SK-N-SH (cell line): ENCODE data around the gene DNAH11. TPM values are rescaled to one million over a fixed set of nuclear protein-coding genes. Genes with fewer than 3 reads are reported as not detected.

Experiments used
- CTCF ChIA-PET: fragments of 300-600, 350-600 bp; formaldehyde crosslinking; extraction: SDS; loops from one replicate; lab custom pipeline; 2021; lab: Yijun Ruan, JAX
- POLR2A ChIA-PET: fragments of 350-600 bp; sonication (Branson Sonifier 250); formaldehyde crosslinking; extraction: SDS; loops from one replicate; lab custom pipeline; 2020; ENCODE audit warnings: antibody characterized with exemption, inconsistent platforms; lab: Yijun Ruan, JAX
- DNase-seq: peaks from one replicate; pipeline ENCODE4 v3.0.0; 2012
- H2AFZ ChIP-seq: fragments of 200-600 bp; sonication (generic); 2 replicates; pipeline ENCODE4 v1.8.1; 2016; ENCODE audit warnings: antibody characterized with exemption, mild to moderate bottlenecking, low read depth
- H3F3A ChIP-seq: fragments of 200-600 bp; sonication (generic); replicated peaks from 2 replicates; pipeline ENCODE3; 2016; ENCODE audit warnings: antibody characterized with exemption, mild to moderate bottlenecking; ENCODE audit not compliant: insufficient read depth
- H3K27ac ChIP-seq, 2 experiments: fragments of 200-500 bp in 1 of 2; fragments of 200-600 bp in 1 of 2; sonication (Bioruptor generic) in 1 of 2; sonication (generic), shearing (Covaris generic) in 1 of 2; 2 replicates each; pipeline versions ENCODE4 v1.5.1 to v1.6.1; 2014 to 2016; ENCODE audit warnings: low read depth in 2 of 2, inconsistent platforms in 1 of 2, low read length in 1 of 2, mild to moderate bottlenecking in 1 of 2, mixed read lengths in 1 of 2
- H3K27me3 ChIP-seq: fragments of 200-600 bp; sonication (generic), shearing (Covaris generic); 2 replicates; pipeline ENCODE4 v1.6.1; 2016; ENCODE audit warnings: mixed run types; ENCODE audit not compliant: insufficient read depth
- H3K36me3 ChIP-seq, 2 experiments: fragments of 200-500 bp in 1 of 2; fragments of 200-600 bp in 1 of 2; sonication (Bioruptor generic) in 1 of 2; sonication (generic) in 1 of 2; replicated peaks in 1 of 2; 2 replicates each; pipeline versions ENCODE3 to v1.5.1; 2014 to 2016; ENCODE audit warnings: low read length in 1 of 2, mild to moderate bottlenecking in 1 of 2; ENCODE audit not compliant: insufficient read depth in 2 of 2, control insufficient read depth in 1 of 2
- H3K4me1 ChIP-seq, 2 experiments: fragments of 200-500 bp in 1 of 2; fragments of 200-600 bp in 1 of 2; sonication (Bioruptor generic) in 1 of 2; sonication (generic), shearing (Covaris generic) in 1 of 2; 2 replicates each; pipeline versions ENCODE4 v1.5.1 to v1.6.1; 2014 to 2016; ENCODE audit warnings: low read depth in 1 of 2, low read length in 1 of 2, mixed run types in 1 of 2; ENCODE audit not compliant: insufficient read depth in 2 of 2, control insufficient read depth in 1 of 2
- H3K4me2 ChIP-seq: fragments of 200-600 bp; sonication (generic), shearing (Covaris generic); 2 replicates; pipeline ENCODE4 v1.6.1; 2017; ENCODE audit warnings: mixed run types
- H3K4me3 ChIP-seq, 2 experiments: fragments of 200-500 bp in 1 of 2; fragments of 200-600 bp in 1 of 2; sonication (Bioruptor generic) in 1 of 2; sonication (generic), shearing (Covaris generic) in 1 of 2; 2 replicates each; pipeline versions ENCODE4 v1.5.1 to v1.8.1; 2014 to 2016; ENCODE audit warnings: low read depth in 2 of 2, inconsistent platforms in 1 of 2, low read length in 1 of 2, mild to moderate bottlenecking in 1 of 2, mixed read lengths in 1 of 2, moderate library complexity in 1 of 2
- H3K79me2 ChIP-seq: fragments of 200-600 bp; sonication (generic); 2 replicates; pipeline ENCODE4 v1.8.1; 2017; ENCODE audit warnings: mild to moderate bottlenecking; ENCODE audit not compliant: insufficient read depth
- H3K9ac ChIP-seq: fragments of 200-600 bp; sonication (generic); 2 replicates; pipeline ENCODE4 v1.6.1; 2017; ENCODE audit warnings: mixed run types
- H3K9me2 ChIP-seq: fragments of 200-600 bp; sonication (generic); 2 replicates; pipeline ENCODE4 v1.6.1; 2017; ENCODE audit warnings: mixed run types
- H3K9me3 ChIP-seq: fragments of 200-600 bp; sonication (generic); 2 replicates; pipeline ENCODE4 v1.6.1; 2017; ENCODE audit warnings: mixed run types, mild to moderate bottlenecking, moderate library complexity
- H4K20me1 ChIP-seq: fragments of 200-600 bp; sonication (generic); 2 replicates; pipeline ENCODE4 v1.6.1; 2017; ENCODE audit warnings: mild to moderate bottlenecking, mixed run types; ENCODE audit not compliant: insufficient read depth
- EP300 ChIP-seq, 2 experiments: IDR thresholded peaks; 2 replicates each; pipeline versions ENCODE4 v1.4.0 to v1.6.1; 2012; ENCODE audit warnings: borderline replicate concordance in 1 of 2, low read depth in 1 of 2, low read length in 1 of 2
- EZH2phosphoT487 ChIP-seq: fragments of 200-600 bp; sonication (generic); IDR thresholded peaks from 2 replicates; pipeline ENCODE4 v1.6.1; 2017; ENCODE audit warnings: low read depth, mixed run types, mild to moderate bottlenecking, antibody characterized with exemption, moderate library complexity, borderline replicate concordance
- FOXJ3 ChIP-seq: sonication (generic); formaldehyde crosslinking; IDR thresholded peaks from 2 replicates; pipeline ENCODE4 v1.5.1; 2020; ENCODE audit warnings: mild to moderate bottlenecking, missing genetic modification reagents
- FOXM1 ChIP-seq: IDR thresholded peaks from 2 replicates; pipeline ENCODE4 v1.4.0; 2012; ENCODE audit warnings: low read depth, mild to moderate bottlenecking
- MXI1 ChIP-seq: IDR thresholded peaks from 2 replicates; pipeline ENCODE4 v1.6.1; 2012; ENCODE audit warnings: mild to moderate bottlenecking, low read depth, low read length, improper control_type of control experiment
- NFIC ChIP-seq: IDR thresholded peaks from 2 replicates; pipeline ENCODE4 v1.4.0; 2012; ENCODE audit warnings: borderline replicate concordance
- NRF1 ChIP-seq: IDR thresholded peaks from 2 replicates; pipeline ENCODE4 v1.6.1; 2012; ENCODE audit warnings: low read depth, mild to moderate bottlenecking, low read length
- POLR2AphosphoS5 ChIP-seq: IDR thresholded peaks from 2 replicates; pipeline ENCODE4 v1.6.1; 2012; ENCODE audit warnings: low read depth, low read length
- RCOR1 ChIP-seq: fragments of 150-350 bp; IDR thresholded peaks from 2 replicates; pipeline ENCODE4 v1.6.1; 2017; ENCODE audit warnings: antibody characterized with exemption, low read length
- RFX5 ChIP-seq: IDR thresholded peaks from 2 replicates; pipeline ENCODE4 v1.6.1; 2012; ENCODE audit warnings: mild to moderate bottlenecking, improper control_type of control experiment, low read length
- RXRA ChIP-seq: IDR thresholded peaks from 2 replicates; pipeline ENCODE4 v1.4.0; 2012; ENCODE audit warnings: low read depth, mild to moderate bottlenecking, borderline replicate concordance
- SMC3 ChIP-seq: IDR thresholded peaks from 2 replicates; pipeline ENCODE4 v1.6.1; 2012; ENCODE audit warnings: low read depth, low read length, improper control_type of control experiment
- TEAD4 ChIP-seq: IDR thresholded peaks from 2 replicates; pipeline ENCODE4 v1.4.0; 2012; ENCODE audit warnings: mild to moderate bottlenecking, borderline replicate concordance; ENCODE audit not compliant: insufficient read depth
- YY1 ChIP-seq: IDR thresholded peaks from 2 replicates; pipeline ENCODE4 v1.4.0; 2012; ENCODE audit warnings: low read depth, mild to moderate bottlenecking
- WGBS: methylation state at CpG from one replicate; pipeline ENCODE4 v1.1.6; 2017; ENCODE audit warnings: low lambda C conversion rate; 5-methylcytosine and 5-hydroxymethylcytosine counted together
- polyA plus RNA-seq, 3 experiments: library from polyadenylated mRNA; depleted of rRNA; stranded (reverse); fragments of >200 nt; gene quantifications; 2 replicates each; pipeline ENCODE4 v1.2.3, GENCODE V29; 2012
- TF ChIP-seq, protein P1 (sequence below): fragments of 200-600 bp; sonication (generic); IDR thresholded peaks from 2 replicates; pipeline ENCODE4 v1.6.1; 2017; ENCODE audit warnings: antibody characterized with exemption, mild to moderate bottlenecking, moderate library complexity
- TF ChIP-seq, protein P2 (sequence below): IDR thresholded peaks from 2 replicates; pipeline ENCODE4 v1.6.1; 2012; ENCODE audit warnings: mild to moderate bottlenecking, low read depth, low read length, moderate library complexity
- TF ChIP-seq, protein P3 (sequence below): fragments of 150-350 bp; IDR thresholded peaks from 2 replicates; pipeline ENCODE4 v1.6.1; 2017; ENCODE audit warnings: antibody characterized with exemption, low read length, low read depth, borderline replicate concordance
- TF ChIP-seq, protein P4 (sequence below): IDR thresholded peaks from 2 replicates; pipeline ENCODE4 v1.4.0; 2012; ENCODE audit warnings: low read depth

Gene DNAH11
- polyA plus RNA-seq, 1 of the 3 experiments (the other 2 are of a cell fraction), result 0.77 TPM

DNA sequence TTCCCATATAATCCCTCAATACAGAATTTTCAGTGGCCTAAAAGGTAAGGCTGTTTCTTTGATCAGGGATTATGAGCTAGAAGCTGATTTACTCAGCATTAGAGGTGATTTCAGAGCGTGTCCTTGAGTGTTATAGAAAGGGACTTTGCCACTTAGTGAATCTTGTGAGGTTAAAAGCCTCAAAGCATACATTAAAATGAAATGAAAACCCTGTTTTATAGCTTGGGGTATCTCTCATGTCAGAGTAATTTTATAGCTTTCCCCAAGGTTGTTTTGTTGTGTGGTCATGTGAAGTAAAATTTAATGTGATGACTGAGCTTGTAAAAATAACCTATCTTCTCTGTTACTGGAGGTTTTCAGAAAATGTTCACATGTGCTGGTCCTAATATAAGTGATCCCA lies 204.1 kb downstream of the DNAH11 start:
- Histone ChIP-seq H3K9ac (no peak overlapping the region), H3K9me2 (no peaks in the 10 kb centered on the region), H3K4me3 (no peak overlapping the region), H4K20me1 (no peaks in the 10 kb centered on the region), H3K4me2 (no peak overlapping the region), H2AFZ (no peak overlapping the region), H3K27me3 (peaks cover 6% of the 10 kb centered on the region; the same call in 1 of the 2 replicates), H3K4me1 (no peaks in the 10 kb centered on the region)
- ChIA-PET CTCF (interaction anchor here (3.3 kb wide), 1 partner anchor 20 kb away, joined by 9 read pairs; no protein-coding TSS in a partner anchor), POLR2A (no interaction called here)
- DNase-seq, result no peak
- TF ChIP-seq, protein P1, sequence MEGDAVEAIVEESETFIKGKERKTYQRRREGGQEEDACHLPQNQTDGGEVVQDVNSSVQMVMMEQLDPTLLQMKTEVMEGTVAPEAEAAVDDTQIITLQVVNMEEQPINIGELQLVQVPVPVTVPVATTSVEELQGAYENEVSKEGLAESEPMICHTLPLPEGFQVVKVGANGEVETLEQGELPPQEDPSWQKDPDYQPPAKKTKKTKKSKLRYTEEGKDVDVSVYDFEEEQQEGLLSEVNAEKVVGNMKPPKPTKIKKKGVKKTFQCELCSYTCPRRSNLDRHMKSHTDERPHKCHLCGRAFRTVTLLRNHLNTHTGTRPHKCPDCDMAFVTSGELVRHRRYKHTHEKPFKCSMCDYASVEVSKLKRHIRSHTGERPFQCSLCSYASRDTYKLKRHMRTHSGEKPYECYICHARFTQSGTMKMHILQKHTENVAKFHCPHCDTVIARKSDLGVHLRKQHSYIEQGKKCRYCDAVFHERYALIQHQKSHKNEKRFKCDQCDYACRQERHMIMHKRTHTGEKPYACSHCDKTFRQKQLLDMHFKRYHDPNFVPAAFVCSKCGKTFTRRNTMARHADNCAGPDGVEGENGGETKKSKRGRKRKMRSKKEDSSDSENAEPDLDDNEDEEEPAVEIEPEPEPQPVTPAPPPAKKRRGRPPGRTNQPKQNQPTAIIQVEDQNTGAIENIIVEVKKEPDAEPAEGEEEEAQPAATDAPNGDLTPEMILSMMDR, result no peak
- TF ChIP-seq YY1 (no peak), RXRA (no peak), RCOR1 (no peak), EZH2phosphoT487 (no peak), TEAD4 (no peak), FOXJ3 (CRISPR knock-in tag) (no peak), MXI1 (no peak), EP300 (IDR thresholded peaks at IDR 0.05; ENCODE audit: borderline replicate concordance in 1 of 2, low read depth in 1 of 2, low read length in 1 of 2) (no peak), SMC3 (no peak), RFX5 (no peak), POLR2AphosphoS5 (no peak), NFIC (no peak), NRF1 (no peak), FOXM1 (no peak)
- TF ChIP-seq, protein P2, sequence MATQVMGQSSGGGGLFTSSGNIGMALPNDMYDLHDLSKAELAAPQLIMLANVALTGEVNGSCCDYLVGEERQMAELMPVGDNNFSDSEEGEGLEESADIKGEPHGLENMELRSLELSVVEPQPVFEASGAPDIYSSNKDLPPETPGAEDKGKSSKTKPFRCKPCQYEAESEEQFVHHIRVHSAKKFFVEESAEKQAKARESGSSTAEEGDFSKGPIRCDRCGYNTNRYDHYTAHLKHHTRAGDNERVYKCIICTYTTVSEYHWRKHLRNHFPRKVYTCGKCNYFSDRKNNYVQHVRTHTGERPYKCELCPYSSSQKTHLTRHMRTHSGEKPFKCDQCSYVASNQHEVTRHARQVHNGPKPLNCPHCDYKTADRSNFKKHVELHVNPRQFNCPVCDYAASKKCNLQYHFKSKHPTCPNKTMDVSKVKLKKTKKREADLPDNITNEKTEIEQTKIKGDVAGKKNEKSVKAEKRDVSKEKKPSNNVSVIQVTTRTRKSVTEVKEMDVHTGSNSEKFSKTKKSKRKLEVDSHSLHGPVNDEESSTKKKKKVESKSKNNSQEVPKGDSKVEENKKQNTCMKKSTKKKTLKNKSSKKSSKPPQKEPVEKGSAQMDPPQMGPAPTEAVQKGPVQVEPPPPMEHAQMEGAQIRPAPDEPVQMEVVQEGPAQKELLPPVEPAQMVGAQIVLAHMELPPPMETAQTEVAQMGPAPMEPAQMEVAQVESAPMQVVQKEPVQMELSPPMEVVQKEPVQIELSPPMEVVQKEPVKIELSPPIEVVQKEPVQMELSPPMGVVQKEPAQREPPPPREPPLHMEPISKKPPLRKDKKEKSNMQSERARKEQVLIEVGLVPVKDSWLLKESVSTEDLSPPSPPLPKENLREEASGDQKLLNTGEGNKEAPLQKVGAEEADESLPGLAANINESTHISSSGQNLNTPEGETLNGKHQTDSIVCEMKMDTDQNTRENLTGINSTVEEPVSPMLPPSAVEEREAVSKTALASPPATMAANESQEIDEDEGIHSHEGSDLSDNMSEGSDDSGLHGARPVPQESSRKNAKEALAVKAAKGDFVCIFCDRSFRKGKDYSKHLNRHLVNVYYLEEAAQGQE, result no peak
- TF ChIP-seq, protein P3, sequence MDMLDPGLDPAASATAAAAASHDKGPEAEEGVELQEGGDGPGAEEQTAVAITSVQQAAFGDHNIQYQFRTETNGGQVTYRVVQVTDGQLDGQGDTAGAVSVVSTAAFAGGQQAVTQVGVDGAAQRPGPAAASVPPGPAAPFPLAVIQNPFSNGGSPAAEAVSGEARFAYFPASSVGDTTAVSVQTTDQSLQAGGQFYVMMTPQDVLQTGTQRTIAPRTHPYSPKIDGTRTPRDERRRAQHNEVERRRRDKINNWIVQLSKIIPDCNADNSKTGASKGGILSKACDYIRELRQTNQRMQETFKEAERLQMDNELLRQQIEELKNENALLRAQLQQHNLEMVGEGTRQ, result no peak
- TF ChIP-seq, protein P4, sequence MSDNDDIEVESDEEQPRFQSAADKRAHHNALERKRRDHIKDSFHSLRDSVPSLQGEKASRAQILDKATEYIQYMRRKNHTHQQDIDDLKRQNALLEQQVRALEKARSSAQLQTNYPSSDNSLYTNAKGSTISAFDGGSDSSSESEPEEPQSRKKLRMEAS, result no peak
- TF ChIP-seq, all 33 proteins: peak for 0
- H3K27ac ChIP-seq, result no peak overlapping the region
- H3K36me3 ChIP-seq, result no peaks in the 10 kb centered on the region
- no peaks in the 10 kb centered on the region for H3K79me2 ChIP-seq
- H3F3A ChIP-seq, result no peaks in the 10 kb centered on the region
- WGBS, result 7% methylated on average over 1 of the region's 1 CpG
- H3K9me3 ChIP-seq, result no peaks in the 10 kb centered on the region
